Measurements from ENCODE around the gene KLHL10. TPM values are rescaled to one million over a fixed set of nuclear protein-coding genes. Genes with fewer than 3 reads are reported as not detected.

The KLHL10 gene
- total RNA-seq, 1 experiment from 2014 or later, result not detected

- no peak for DNase-seq (ENCODE audit: low spot score)
These were observed 57.2 kb downstream of the KLHL10 start for GRCh38 chr17:41894791-41895331.

- DNase-seq (ENCODE audit: low spot score), result no peak
These were observed 58.0 kb downstream of the KLHL10 start for GRCh38 chr17:41895617-41896016.

- DNase-seq (ENCODE audit: low spot score), result no peak
These were observed 59.1 kb downstream of the KLHL10 start for GRCh38 chr17:41896726-41897125.

Other genes starting within 250 kb of the KLHL10 start
- 2.5 and 3.2 TPM in 2 replicates for gene KRT16, start 225.1 kb upstream of the KLHL10 start, total RNA-seq (2014; rRNA removed; shearing (Covaris generic))
- 81.4 and 83.8 TPM in 2 replicates for gene KRT17, start 213.2 kb upstream of the KLHL10 start, total RNA-seq (2014; rRNA removed; shearing (Covaris generic))
- 86.6 and 90.0 TPM in 2 replicates for gene EIF1, start 148.9 kb upstream of the KLHL10 start, total RNA-seq (2014; rRNA removed; shearing (Covaris generic))
- gene GAST, start 125.5 kb upstream of the KLHL10 start, total RNA-seq (2014; rRNA removed; shearing (Covaris generic)), result not detected in 2 replicates
- 0.06 TPM in 1 of 2 replicates, not detected in the other for gene HAP1, start 103.2 kb upstream of the KLHL10 start, total RNA-seq (2014; rRNA removed; shearing (Covaris generic))
- 5.5 and 5.9 TPM in 2 replicates for gene JUP, start 51.1 kb upstream of the KLHL10 start, total RNA-seq (2014; rRNA removed; shearing (Covaris generic))
- gene P3H4, start 25.9 kb upstream of the KLHL10 start, total RNA-seq (2014; rRNA removed; shearing (Covaris generic)), result 53.6 and 57.5 TPM in 2 replicates
- gene FKBP10, start 24.8 kb upstream of the KLHL10 start, total RNA-seq (2014; rRNA removed; shearing (Covaris generic)), result 90.7 and 91.9 TPM in 2 replicates
- 86.8 and 88.0 TPM in 2 replicates for gene NT5C3B, start 1.6 kb upstream of the KLHL10 start, total RNA-seq (2014; rRNA removed; shearing (Covaris generic))
- 14.2 and 14.3 TPM in 2 replicates for gene KLHL11, start 27.6 kb downstream of the KLHL10 start, total RNA-seq (2014; rRNA removed; shearing (Covaris generic))
- 98.9 and 101 TPM in 2 replicates for gene ACLY, start 81.1 kb downstream of the KLHL10 start, total RNA-seq (2014; rRNA removed; shearing (Covaris generic))
- 1.2 and 1.4 TPM in 2 replicates for gene ODAD4, start 92.8 kb downstream of the KLHL10 start, total RNA-seq (2014; rRNA removed; shearing (Covaris generic))
- 47.5 and 64.8 TPM in 2 replicates for gene CNP, start 129.0 kb downstream of the KLHL10 start, total RNA-seq (2014; rRNA removed; shearing (Covaris generic))
- 86.7 and 109 TPM in 2 replicates for gene DNAJC7, start 179.6 kb downstream of the KLHL10 start, total RNA-seq (2014; rRNA removed; shearing (Covaris generic))
- 23.9 and 36.9 TPM in 2 replicates for gene NKIRAS2, start 182.3 kb downstream of the KLHL10 start, total RNA-seq (2014; rRNA removed; shearing (Covaris generic))
- 0.19 and 0.62 TPM in 2 replicates for gene C17orf113, start 212.8 kb downstream of the KLHL10 start, total RNA-seq (2014; rRNA removed; shearing (Covaris generic))

Data from H4 (cell line).